ENCODE data around the gene MIS12. TPM values are rescaled to one million over a fixed set of nuclear protein-coding genes. Genes with fewer than 3 reads are reported as not detected.

Gene MIS12
- total and polyA plus RNA-seq, 2 of the 13 experiments (the other 11 are each of a cell fraction or from before 2014, with no cell fraction given): 13.4 to 28.0 TPM

DNA sequence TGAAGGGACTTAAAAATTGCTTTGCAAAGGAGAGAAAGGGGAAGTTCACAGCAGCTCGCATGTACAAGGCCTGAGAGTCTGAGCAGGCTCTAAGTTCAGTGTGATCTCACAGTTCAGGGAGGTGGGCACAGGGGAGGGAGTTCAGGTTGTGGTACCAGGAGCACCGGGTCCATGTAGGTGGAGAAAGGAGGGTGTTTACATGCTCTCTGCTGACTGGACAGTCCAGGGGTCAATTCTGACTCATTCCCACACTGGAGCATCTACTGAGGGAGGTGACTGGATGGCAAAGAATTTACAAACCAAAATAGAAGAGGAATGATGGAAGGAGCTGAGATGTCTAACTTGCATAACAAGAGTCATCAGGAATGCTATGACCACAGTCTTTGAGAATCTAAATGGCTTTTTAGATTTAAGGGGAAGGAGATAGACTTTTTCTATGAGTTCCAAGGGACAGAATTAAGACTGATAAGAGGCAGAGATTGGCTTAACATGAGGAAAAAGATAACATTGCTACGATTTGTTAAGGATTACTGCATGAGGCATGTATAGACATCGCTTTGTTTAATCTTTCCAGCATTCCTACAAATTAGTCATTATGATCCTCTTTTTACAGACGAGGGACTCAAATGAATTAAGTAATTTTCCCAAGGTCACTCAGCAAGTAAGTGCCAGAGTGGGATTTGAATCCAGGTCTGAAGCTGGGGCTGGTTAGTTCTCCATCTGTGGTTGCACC is 29.9 kb downstream of the MIS12 start:
- peak overlapping the region; percentile 10; the same call in 1 of the 2 replicates for H3K9ac ChIP-seq (ENCODE audit: insufficient read depth, low read depth, low read length)
- H2AFZ ChIP-seq (ENCODE audit: low read length): no peak overlapping the region
- ChIA-PET CTCF (ENCODE audit: low intra/inter-chr PET ratio, low total read pairs) (no interaction called here), POLR2A (interaction anchor here (1.3 kb wide), 2 partner anchors 16 to 30 kb away, joined by 3 to 7 read pairs; partner anchors contain the start of genes DERL2 and MIS12)
- ATAC-seq (peak; percentile 99), FAIRE-seq (peak; percentile 97), DNase-seq (ENCODE audit: low spot score) (peak; percentile 93)
- WGBS (ENCODE audit: low lambda C conversion rate): 1% methylated on average over 5 of the region's 5 CpGs
- BruUV-seq (replicated peaks): no TSS peak
- peak overlapping the region; percentile 45 for H3K27ac ChIP-seq (ENCODE audit: extremely low read length, insufficient read depth, low read length)
- H3K4me3 ChIP-seq (replicated peaks in 1 of 3; ENCODE audit: insufficient read depth in 1 of 3, low read depth in 2 of 3, low read length in 3 of 3): no peak overlapping the region; a peak in 1 of 6 replicates
- H3K4me1 ChIP-seq (ENCODE audit: insufficient read depth, low read length): peaks cover 59% of the 10 kb centered on the region
- no peaks in the 10 kb centered on the region for H3K9me3 ChIP-seq (ENCODE audit: low read length)
- H4K20me1 ChIP-seq (ENCODE audit: insufficient read depth, low read length): no peaks in the 10 kb centered on the region
- H3K4me2 ChIP-seq (ENCODE audit: low read depth, low read length): peak overlapping the region; percentile 46
- no peaks in the 10 kb centered on the region; a peak in 1 of 5 replicates for H3K27me3 ChIP-seq (ENCODE audit: control insufficient read depth in 1 of 2, insufficient read depth in 2 of 2, low read length in 2 of 2)
- no peaks in the 10 kb centered on the region for H3K36me3 ChIP-seq (replicated peaks in 1 of 2; ENCODE audit: control insufficient read depth in 1 of 2, insufficient read depth in 2 of 2, low read length in 2 of 2)
- no peaks in the 10 kb centered on the region for H3K79me2 ChIP-seq (ENCODE audit: insufficient read depth, low read length)
- in situ Hi-C loops (cut with HindIII; ENCODE audit: extremely low pct_ligation_motif_present, low pct_unique_long_range_greater_than_20kb): no loop called here
- intact Hi-C loops (cut with micrococcal nuclease; ENCODE audit: unreplicated experiment): no loop called here
- TF ChIP-seq ZEB1 (IDR thresholded peaks at IDR 0.05; ENCODE audit: insufficient replicate concordance, low read depth) (peak; percentile 38), NR2F1 (CRISPR knock-in tag; IDR thresholded peaks at IDR 0.05) (peak; percentile 32 to 71; a peak in 2 of 4 replicates), HDAC1 (CRISPR knock-in tag; IDR thresholded peaks at IDR 0.05) (peak; percentile 73), PPARG (CRISPR knock-in tag; conservative IDR thresholded peaks at IDR 0.05) (0 out of 2 replicates have a peak, but pooled peaks have one; percentile 34), FOXA3 (CRISPR knock-in tag; IDR thresholded peaks at IDR 0.05) (peak; percentile 94), KDM1A (CRISPR knock-in tag; IDR thresholded peaks at IDR 0.05) (peak; percentile 65; the same call in 1 of the 2 replicates), NFYB (CRISPR knock-in tag; IDR thresholded peaks at IDR 0.05) (peak; percentile 58), FOSL1 (CRISPR knock-in tag; IDR thresholded peaks at IDR 0.05; ENCODE audit: borderline replicate concordance) (peak; percentile 90), HOXA9 (CRISPR knock-in tag; IDR thresholded peaks at IDR 0.05; ENCODE audit: borderline replicate concordance) (no peak)
- TF ChIP-seq, protein P1, sequence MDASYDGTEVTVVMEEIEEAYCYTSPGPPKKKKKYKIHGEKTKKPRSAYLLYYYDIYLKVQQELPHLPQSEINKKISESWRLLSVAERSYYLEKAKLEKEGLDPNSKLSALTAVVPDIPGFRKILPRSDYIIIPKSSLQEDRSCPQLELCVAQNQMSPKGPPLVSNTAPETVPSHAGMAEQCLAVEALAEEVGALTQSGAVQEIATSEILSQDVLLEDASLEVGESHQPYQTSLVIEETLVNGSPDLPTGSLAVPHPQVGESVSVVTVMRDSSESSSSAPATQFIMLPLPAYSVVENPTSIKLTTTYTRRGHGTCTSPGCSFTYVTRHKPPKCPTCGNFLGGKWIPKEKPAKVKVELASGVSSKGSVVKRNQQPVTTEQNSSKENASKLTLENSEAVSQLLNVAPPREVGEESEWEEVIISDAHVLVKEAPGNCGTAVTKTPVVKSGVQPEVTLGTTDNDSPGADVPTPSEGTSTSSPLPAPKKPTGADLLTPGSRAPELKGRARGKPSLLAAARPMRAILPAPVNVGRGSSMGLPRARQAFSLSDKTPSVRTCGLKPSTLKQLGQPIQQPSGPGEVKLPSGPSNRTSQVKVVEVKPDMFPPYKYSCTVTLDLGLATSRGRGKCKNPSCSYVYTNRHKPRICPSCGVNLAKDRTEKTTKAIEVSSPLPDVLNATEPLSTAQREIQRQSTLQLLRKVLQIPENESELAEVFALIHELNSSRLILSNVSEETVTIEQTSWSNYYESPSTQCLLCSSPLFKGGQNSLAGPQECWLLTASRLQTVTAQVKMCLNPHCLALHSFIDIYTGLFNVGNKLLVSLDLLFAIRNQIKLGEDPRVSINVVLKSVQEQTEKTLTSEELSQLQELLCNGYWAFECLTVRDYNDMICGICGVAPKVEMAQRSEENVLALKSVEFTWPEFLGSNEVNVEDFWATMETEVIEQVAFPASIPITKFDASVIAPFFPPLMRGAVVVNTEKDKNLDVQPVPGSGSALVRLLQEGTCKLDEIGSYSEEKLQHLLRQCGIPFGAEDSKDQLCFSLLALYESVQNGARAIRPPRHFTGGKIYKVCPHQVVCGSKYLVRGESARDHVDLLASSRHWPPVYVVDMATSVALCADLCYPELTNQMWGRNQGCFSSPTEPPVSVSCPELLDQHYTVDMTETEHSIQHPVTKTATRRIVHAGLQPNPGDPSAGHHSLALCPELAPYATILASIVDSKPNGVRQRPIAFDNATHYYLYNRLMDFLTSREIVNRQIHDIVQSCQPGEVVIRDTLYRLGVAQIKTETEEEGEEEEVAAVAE (CRISPR knock-in tag; IDR thresholded peaks at IDR 0.05; ENCODE audit: borderline replicate concordance): peak; percentile 46; the same call in 1 of the 2 replicates
- TF ChIP-seq, protein P2, sequence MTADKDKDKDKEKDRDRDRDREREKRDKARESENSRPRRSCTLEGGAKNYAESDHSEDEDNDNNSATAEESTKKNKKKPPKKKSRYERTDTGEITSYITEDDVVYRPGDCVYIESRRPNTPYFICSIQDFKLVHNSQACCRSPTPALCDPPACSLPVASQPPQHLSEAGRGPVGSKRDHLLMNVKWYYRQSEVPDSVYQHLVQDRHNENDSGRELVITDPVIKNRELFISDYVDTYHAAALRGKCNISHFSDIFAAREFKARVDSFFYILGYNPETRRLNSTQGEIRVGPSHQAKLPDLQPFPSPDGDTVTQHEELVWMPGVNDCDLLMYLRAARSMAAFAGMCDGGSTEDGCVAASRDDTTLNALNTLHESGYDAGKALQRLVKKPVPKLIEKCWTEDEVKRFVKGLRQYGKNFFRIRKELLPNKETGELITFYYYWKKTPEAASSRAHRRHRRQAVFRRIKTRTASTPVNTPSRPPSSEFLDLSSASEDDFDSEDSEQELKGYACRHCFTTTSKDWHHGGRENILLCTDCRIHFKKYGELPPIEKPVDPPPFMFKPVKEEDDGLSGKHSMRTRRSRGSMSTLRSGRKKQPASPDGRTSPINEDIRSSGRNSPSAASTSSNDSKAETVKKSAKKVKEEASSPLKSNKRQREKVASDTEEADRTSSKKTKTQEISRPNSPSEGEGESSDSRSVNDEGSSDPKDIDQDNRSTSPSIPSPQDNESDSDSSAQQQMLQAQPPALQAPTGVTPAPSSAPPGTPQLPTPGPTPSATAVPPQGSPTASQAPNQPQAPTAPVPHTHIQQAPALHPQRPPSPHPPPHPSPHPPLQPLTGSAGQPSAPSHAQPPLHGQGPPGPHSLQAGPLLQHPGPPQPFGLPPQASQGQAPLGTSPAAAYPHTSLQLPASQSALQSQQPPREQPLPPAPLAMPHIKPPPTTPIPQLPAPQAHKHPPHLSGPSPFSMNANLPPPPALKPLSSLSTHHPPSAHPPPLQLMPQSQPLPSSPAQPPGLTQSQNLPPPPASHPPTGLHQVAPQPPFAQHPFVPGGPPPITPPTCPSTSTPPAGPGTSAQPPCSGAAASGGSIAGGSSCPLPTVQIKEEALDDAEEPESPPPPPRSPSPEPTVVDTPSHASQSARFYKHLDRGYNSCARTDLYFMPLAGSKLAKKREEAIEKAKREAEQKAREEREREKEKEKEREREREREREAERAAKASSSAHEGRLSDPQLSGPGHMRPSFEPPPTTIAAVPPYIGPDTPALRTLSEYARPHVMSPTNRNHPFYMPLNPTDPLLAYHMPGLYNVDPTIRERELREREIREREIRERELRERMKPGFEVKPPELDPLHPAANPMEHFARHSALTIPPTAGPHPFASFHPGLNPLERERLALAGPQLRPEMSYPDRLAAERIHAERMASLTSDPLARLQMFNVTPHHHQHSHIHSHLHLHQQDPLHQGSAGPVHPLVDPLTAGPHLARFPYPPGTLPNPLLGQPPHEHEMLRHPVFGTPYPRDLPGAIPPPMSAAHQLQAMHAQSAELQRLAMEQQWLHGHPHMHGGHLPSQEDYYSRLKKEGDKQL (CRISPR knock-in tag; IDR thresholded peaks at IDR 0.05; ENCODE audit: low read depth): 0 out of 2 replicates have a peak, but pooled peaks have one; percentile 26
- TF ChIP-seq, protein P3, sequence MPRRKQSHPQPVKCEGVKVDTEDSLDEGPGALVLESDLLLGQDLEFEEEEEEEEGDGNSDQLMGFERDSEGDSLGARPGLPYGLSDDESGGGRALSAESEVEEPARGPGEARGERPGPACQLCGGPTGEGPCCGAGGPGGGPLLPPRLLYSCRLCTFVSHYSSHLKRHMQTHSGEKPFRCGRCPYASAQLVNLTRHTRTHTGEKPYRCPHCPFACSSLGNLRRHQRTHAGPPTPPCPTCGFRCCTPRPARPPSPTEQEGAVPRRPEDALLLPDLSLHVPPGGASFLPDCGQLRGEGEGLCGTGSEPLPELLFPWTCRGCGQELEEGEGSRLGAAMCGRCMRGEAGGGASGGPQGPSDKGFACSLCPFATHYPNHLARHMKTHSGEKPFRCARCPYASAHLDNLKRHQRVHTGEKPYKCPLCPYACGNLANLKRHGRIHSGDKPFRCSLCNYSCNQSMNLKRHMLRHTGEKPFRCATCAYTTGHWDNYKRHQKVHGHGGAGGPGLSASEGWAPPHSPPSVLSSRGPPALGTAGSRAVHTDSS (CRISPR knock-in tag; conservative IDR thresholded peaks at IDR 0.05): no peak

Measured in HepG2 (cell line).